Spleen (tissue), 11 donors: ENCODE measurements around the gene LCE5A. TPM values are rescaled to one million over a fixed set of nuclear protein-coding genes. Genes with fewer than 3 reads are reported as not detected.
"Not testable (repeated sequence)": the region's sequence is repeated elsewhere in the genome, so short reads cannot be mapped to it uniquely, and the experiment has no call there.

Source experiments
- DNase-seq: peaks from one replicate; pipeline ENCODE4 v3.0.0-alpha.2; 2020
- H3K27ac ChIP-seq, 8 donors: fragments of 200-600 bp; sonication (generic) in 7 of 8; 1 replicate in 4 of 8; 2 replicates in 4 of 8; pipeline versions ENCODE4 v1.5.0 to v1.8.0; 2016 to 2021; ENCODE audit warnings: inconsistent platforms in 4 of 8, mild to moderate bottlenecking in 4 of 8, moderate library complexity in 1 of 8
- H3K27me3 ChIP-seq, 7 donors: fragments of 200-600 bp; sonication (generic) in 6 of 7; replicated peaks in 1 of 7; 1 replicate in 4 of 7; 2 replicates in 3 of 7; pipeline versions ENCODE4 v1.5.0 to v1.8.0; 2016 to 2021; ENCODE audit warnings: inconsistent platforms in 3 of 7, mild to moderate bottlenecking in 1 of 7
- H3K36me3 ChIP-seq, 6 donors: fragments of 200-600 bp; sonication (generic) in 5 of 6; 1 replicate in 4 of 6; 2 replicates in 2 of 6; pipeline versions ENCODE4 v1.5.0 to v1.8.0; 2016 to 2021; ENCODE audit warnings: inconsistent platforms in 2 of 6
- H3K4me1 ChIP-seq, 6 donors: fragments of 200-600 bp; sonication (generic) in 5 of 6; 1 replicate in 3 of 6; 2 replicates in 3 of 6; pipeline versions ENCODE4 v1.5.0 to v1.8.0; 2016 to 2021; ENCODE audit warnings: inconsistent platforms in 3 of 6
- H3K4me3 ChIP-seq, 8 donors: fragments of 200-600 bp; sonication (generic) in 7 of 8; 1 replicate in 4 of 8; 2 replicates in 4 of 8; pipeline versions ENCODE4 v1.5.0 to v1.8.0; 2016 to 2021; ENCODE audit warnings: inconsistent platforms in 4 of 8, mild to moderate bottlenecking in 4 of 8, moderate library complexity in 2 of 8
- H3K9me3 ChIP-seq, 8 donors: fragments of 200-600 bp; sonication (generic) in 7 of 8; 1 replicate in 4 of 8; 2 replicates in 4 of 8; pipeline versions ENCODE4 v1.5.0 to v1.8.0; 2016 to 2021; ENCODE audit warnings: inconsistent platforms in 4 of 8
- CTCF ChIP-seq, 11 experiments: fragments of 200-600 bp in 7 of 11; fragments of 450-650 bp in 4 of 11; sonication (generic) in 4 of 11; IDR thresholded peaks in 8 of 11; conservative IDR thresholded peaks in 3 of 11; 1 replicate in 7 of 11; 2 replicates in 4 of 11; pipeline versions ENCODE4 v1.4.0 to v1.8.0; 2016 to 2021; ENCODE audit warnings: antibody characterized with exemption in 11 of 11, inconsistent platforms in 4 of 11, mild to moderate bottlenecking in 1 of 11
- POLR2A ChIP-seq, 3 donors: fragments of 450-650 bp; IDR thresholded peaks; one replicate each; pipeline ENCODE4 v1.5.1; 2017; ENCODE audit warnings: antibody characterized with exemption in 3 of 3, mild to moderate bottlenecking in 1 of 3
- POLR2AphosphoS5 ChIP-seq, 3 donors: sonication (generic); formaldehyde crosslinking; IDR thresholded peaks; one replicate each; pipeline ENCODE4 v1.5.1; 2017; ENCODE audit warnings: antibody characterized with exemption in 3 of 3
- WGBS, 5 donors: extraction: QIAGEN DNeasy Blood & Tissue Kit in 3 of 5; methylation state at CpG; one replicate each; pipeline versions ENCODE4 v1.1.5 to v1.1.7; 2013 to 2018; 5-methylcytosine and 5-hydroxymethylcytosine counted together
- intact Hi-C: fragments of 100-400 bp; cut with DNase I; formaldehyde crosslinking; loops from one replicate; pipeline ENCODE4 v1.15.0; 2023; ENCODE audit warnings: low total_unique reads
- polyA plus RNA-seq, 3 donors: library from polyadenylated mRNA; stranded (reverse); fragments of 200-250 nt; gene quantifications; one replicate each; pipeline ENCODE4 v1.2.1, GENCODE V29; 2013
- total RNA-seq, 7 donors: library from RNA; depleted of rRNA in 3 of 7; stranded (reverse); fragments of >200 nt in 3 of 7; fragmentation: NEBNext Ultra II Directional in 4 of 7; extraction: Animal tissue kit (Norgen Biotek cat#: 25700) in 4 of 7; gene quantifications; one replicate each; pipeline versions ENCODE4 v1.1.0 to v1.2.1, GENCODE V29; 2016 to 2021
- donor health status: healthy with polysubstance abuse.
- donor health status: DM: no; HTN: no; CAD: no; lungs with moderate emphysema.
- donor health status: DM: no; HTN: no; CAD: no.
- donor health status: Bipolar disorder and iron deficiency.
- donor health status: healthy.
- donor health status: DM: no; HTN: no; CAD: no.
- donor health status: DM: yes; HTN: yes; CAD: no.

LCE5A gene
- total and polyA plus RNA-seq, 10 donors, result not detected

- TF ChIP-seq CTCF (IDR thresholded peaks at IDR 0.05 in 8 of 11, conservative IDR thresholded peaks at IDR 0.05 in 3 of 11), result peak in 5 of 11 experiments; percentile 15 to 31 (median 20)
- TF ChIP-seq POLR2A (IDR thresholded peaks at IDR 0.05), result no peak
- Histone ChIP-seq H3K4me3 (no peak overlapping the region), H3K36me3 (no peaks in the 10 kb centered on the region), H3K27me3 (peaks cover 0 to 3% (median 0%) of the 10 kb centered on the region in 7 donors), H3K9me3 (peaks cover 0 to 5% (median 0%) of the 10 kb centered on the region in 8 donors), H3K27ac (no peak overlapping the region), H3K4me1 (no peaks in the 10 kb centered on the region)
- intact Hi-C loops, result no loop called here
- DNase-seq, result no peak
- WGBS, 5 donors, result 56 to 76% (median 75%) methylated on average over 3 of the region's 3 CpGs
Observed at GRCh38 chr1:152486400-152487006, 24.1 kb upstream of the LCE5A start.

GRCh38 chr1:152487871-152488270 is 22.7 kb upstream of the LCE5A start:
- Histone ChIP-seq H3K36me3 (no peaks in the 10 kb centered on the region), H3K4me3 (no peak overlapping the region), H3K4me1 (no peaks in the 10 kb centered on the region), H3K9me3 (peaks cover 0 to 5% (median 0%) of the 10 kb centered on the region in 8 donors), H3K27ac (no peak overlapping the region), H3K27me3 (peaks cover 0 to 3% (median 0%) of the 10 kb centered on the region in 7 donors)
- 62 to 84% (median 78%) methylated on average over 2 of the region's 2 CpGs for WGBS, 5 donors
- intact Hi-C loops, result no loop called here
- no peak for DNase-seq
- TF ChIP-seq CTCF (IDR thresholded peaks at IDR 0.05 in 8 of 11, conservative IDR thresholded peaks at IDR 0.05 in 3 of 11), result no peak
- TF ChIP-seq POLR2A (IDR thresholded peaks at IDR 0.05), result no peak
- TF ChIP-seq POLR2AphosphoS5 (IDR thresholded peaks at IDR 0.05), result no peak

- H3K27ac ChIP-seq, H3K4me3 ChIP-seq, H3K4me1 ChIP-seq, intact Hi-C loops, DNase-seq, H3K27me3 ChIP-seq, H3K36me3 ChIP-seq, H3K9me3 ChIP-seq: not testable (repeated sequence)
Observed at GRCh38 chr1:152491537-152491936, 19.1 kb upstream of the LCE5A start.

GRCh38 chr1:152495066-152495675 is 15.4 kb upstream of the LCE5A start:
- TF ChIP-seq POLR2A (IDR thresholded peaks at IDR 0.05) (no peak), CTCF (IDR thresholded peaks at IDR 0.05 in 8 of 11, conservative IDR thresholded peaks at IDR 0.05 in 3 of 11) (peak in 4 of 11 experiments; percentile 19 to 56 (median 42))
- no peak for DNase-seq
- 26 to 77% (median 42%) methylated on average over 4 of the region's 4 CpGs for WGBS, 5 donors
- Histone ChIP-seq H3K4me1 (no peaks in the 10 kb centered on the region), H3K9me3 (no peaks in the 10 kb centered on the region), H3K36me3 (no peaks in the 10 kb centered on the region), H3K27me3 (no peaks in the 10 kb centered on the region), H3K27ac (no peak overlapping the region), H3K4me3 (no peak overlapping the region)
- intact Hi-C loops, result no loop called here
